HK-2 (cell line): ENCODE data around the gene SPO11.

ENCODE experiments used
- DNase-seq: peaks from one replicate; pipeline ENCODE4 v3.0.0-alpha.2; 2018; ENCODE audit not compliant: unreplicated experiment

Gene SPO11, protein sequence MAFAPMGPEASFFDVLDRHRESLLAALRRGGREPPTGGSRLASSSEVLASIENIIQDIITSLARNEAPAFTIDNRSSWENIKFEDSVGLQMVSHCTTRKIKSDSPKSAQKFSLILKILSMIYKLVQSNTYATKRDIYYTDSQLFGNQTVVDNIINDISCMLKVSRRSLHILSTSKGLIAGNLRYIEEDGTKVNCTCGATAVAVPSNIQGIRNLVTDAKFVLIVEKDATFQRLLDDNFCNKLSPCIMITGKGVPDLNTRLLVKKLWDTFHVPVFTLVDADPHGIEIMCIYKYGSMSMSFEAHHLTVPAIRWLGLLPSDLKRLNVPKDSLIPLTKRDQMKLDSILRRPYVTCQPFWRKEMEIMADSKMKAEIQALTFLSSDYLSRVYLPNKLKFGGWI

DNA sequence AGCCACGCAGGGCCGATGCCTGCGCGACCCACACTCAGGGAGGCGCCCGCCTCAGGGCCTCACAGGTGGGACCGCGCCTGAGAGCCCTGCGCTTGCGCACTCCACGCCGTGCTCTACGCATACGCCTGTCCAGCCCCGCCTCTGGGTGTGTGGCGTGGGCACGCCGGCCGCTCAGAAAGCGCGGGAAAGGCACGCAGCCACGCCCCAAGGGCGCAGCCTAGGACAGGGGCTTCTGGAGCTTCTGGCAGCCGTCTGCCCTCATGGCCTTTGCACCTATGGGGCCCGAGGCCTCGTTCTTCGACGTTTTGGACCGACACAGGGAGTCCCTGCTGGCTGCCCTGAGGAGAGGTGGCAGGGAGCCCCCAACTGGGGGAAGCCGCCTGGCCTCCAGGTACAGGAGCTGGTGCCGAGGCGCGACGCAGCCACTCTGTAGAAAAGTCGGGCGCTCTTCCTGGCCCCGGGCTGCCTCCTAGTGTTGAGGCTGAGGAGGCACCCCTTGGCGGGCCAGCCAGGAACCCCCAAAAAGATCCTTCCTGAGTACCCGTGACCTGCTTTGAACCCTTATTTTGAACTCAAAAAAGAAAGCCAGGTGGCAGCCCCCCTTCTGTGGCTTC is at the start of gene SPO11:
TSS of gene SPO11 (plus strand) at position 196 of the 614 bp plus-strand sequence. CDS start at position 261, 65 bp downstream.
- DNase-seq: no peak

DNA sequence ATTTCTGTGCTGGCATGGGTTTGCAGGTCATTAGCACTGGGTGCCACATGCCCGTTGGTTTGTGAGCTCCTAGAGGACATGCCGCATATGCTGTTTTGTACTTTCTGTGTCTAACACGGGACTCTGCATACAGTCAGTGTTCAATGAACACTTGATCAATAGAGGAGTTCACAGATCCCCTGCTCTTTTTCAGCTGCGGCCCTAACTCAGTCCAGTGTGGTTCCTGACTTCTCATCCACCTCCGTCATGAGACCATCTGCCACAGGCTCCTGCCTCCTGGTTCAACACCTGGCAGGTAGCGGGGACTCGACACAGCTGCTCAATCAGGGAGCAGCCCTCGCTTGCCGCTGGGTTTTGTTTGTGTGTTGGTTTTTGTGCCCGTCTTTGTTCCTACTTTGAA is 49.4 kb upstream of the SPO11 start:
- DNase-seq: no peak

DNA sequence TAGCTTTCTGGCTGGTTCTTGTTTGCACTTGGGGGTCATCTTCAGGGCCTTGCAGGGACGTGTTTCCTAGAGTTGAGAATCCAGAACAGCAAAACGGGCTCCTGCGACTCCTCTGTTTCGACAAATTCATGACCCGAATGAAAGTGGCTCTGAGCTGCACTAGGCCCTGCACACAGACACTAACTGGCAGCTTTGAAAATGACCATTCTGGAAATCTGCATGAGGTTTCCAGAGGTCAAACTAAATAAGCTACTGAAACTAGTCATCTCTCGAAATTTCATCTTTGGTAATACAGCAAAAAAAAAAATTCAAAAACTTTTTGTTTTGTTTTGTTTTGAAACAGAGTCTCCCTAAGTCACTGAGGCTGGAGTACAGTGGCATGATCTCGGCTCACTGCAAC is 47.7 kb upstream of the SPO11 start:
- DNase-seq: no peak

DNA sequence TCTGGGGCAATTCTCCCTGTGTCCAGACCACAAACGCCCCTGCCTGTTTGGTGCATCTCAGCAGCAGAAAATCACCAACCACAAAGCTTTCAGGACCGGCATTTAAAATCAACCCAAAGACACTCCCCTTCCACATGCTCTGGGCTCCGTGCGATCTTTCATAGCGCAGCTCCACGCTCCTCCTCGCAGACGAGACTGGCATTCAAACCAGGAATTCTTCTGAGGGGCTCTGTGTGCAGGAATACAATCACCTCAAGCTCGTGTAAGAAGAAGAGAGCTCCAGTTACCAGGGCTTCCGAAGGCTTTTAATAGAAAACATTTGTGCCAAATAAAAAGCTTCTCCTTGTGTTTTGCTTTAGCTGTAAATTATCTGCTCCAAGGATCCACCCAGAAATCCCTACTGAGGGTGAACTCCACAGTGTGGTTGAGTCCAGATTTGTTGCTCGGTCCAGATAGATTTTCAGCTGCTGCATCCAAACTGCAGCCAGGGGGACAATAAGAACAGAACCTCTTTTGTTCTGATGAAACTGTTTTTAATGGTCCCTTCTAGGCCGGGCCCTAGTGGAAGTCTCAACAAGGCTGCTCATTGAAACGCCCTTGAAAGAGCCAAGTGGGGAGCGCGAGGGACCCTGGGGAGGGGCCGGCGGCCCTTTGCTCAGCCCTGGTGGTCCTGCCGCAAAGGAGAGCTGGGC is 46.8 kb upstream of the SPO11 start:
- no peak for DNase-seq

DNA sequence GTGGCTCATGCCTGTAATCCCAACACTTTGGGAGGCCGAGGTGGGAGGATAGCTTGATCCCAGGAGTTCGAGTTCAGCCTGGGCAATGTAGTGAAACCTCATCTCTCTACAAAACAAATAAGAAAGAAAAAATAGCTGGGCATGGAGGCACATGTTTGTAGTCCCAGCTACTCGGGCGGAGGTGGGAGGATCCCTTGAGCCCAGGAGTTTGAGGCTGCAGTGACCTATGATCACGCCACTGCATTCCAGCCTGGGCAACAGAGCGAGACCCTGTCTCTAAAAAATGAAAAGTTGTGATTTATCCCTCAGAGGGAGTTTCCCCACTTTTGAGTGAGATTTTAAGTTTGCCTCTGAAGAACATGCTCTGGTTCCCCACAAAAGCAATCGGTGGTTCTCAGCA is 45.7 kb upstream of the SPO11 start:
- no peak for DNase-seq

DNA sequence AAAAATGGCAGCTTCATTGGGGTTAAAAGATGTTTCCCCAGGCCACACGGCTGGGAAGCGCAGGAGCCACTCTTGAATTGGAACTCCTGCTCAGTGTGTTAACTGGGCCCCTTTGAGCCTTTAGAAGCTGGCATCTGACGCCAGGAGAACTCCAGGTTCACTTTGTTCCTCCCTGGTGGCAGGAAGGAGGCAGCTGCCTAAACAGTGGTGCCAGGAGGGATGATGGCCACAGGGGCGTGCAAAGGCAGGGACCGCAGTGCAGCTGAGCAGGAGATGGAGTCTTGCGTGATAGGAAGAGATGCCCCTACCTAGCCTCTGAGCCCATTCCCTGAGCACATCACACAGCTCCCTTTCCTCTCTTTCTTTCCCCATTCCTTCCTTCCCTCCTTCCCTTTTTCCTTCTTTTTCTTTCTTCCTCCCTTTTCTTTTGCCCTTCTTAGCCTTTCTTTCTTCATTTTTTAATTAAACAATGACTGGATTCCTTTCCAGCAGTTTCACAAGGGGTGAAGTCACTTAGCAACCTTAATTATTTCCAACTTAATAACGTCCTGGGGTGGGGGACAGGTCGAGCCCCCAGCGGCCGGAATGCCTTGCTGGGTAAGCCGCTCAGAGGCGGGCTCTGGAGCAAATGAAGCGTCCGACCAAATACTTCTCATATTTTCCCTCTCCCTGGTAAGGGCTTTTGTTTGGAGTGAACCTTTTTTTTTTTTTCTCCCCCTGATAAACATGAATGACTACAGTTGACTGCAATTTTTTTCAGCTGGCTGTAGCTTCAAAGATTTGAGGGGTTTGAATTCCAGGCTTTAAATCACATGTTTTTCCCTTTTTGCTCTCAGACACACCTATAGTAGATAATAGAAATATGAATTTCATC is 42.4 kb upstream of the SPO11 start:
- DNase-seq: no peak

DNA sequence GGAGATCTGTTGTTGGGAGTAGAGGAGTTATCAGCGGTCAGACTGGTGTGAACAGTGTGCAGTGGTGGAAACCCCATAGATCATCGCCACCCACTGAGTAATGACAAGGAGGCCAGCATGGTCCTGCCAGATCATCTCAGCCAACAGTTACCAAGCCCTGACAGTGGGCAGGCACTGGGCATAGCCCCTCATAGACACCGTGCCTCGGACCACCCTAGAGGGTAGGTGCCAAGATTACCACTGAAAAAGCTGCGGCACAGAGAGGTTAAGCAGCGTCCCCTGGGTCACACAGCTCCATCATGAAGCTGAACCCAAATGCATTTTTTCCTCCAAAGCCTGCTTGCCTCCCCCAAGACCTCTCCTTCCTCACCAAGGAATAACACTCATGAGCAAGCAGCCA is 41.7 kb upstream of the SPO11 start:
- no peak for DNase-seq

DNA sequence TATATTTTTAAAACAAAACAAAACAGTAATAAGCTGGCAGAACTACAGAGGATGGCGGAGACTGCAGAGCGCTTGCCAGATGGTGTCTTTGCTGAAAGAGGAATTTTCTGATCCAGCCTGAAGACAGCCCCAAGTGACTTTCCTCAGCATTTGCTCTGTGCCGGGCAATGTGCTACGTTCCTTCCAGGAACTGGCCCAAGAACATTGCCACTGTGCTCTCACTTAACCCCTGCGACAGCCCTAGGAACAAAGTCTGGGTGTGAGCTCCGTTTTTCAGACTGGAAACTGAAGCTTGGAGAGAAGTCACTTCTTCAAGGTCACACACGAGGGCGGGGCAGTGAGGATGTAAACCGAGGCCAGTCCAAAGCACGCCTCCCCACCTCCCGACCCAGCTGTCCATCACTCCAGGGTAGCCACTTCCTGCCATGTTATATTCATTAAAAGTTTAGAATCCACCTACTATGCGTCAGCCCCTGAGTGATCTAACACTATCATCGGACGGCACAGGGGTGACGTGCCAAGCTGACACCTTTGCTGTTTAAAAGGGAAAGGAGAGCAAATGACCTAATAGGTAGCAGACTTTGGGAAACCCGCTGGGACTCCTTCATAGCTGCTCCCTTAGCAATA is 40.8 kb upstream of the SPO11 start:
- DNase-seq: no peak

DNA sequence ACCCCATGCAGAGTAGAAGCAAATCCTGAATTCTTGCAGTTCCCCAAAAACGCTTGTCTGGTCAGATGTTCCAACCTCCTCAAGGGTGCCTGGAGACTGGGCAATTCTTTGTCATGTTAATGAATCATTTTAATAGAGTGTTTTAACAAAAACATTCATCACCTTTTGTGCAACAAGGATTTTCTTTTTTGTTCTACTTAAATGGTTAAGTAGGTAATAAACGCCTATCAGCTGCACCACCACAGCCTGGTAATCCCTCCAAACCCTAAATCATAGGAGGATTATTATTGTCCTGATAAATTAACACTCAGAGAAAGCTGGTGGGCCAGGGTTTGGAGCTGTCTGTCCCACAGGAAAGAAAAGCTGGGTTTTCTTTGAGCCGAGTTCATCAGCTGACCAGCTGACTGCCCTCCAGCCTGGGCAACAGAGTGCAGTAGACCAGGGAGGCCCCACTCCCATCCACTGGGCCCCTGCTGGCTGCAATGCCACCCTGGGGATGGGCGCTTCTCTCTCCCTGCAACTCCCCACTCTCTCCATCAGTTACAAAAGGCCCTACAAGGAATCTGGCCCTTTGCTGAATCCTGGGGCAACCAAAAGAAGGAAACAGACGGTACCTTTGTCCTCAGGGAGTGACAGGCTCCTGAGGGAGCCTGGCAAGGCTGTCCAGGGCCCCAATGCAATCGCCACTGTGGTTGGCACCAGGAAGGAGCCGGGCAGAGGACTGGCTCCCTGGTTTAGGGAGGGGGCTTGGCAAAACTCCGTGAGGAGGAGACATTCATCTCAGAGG is 40.0 kb upstream of the SPO11 start:
- DNase-seq: no peak

DNA sequence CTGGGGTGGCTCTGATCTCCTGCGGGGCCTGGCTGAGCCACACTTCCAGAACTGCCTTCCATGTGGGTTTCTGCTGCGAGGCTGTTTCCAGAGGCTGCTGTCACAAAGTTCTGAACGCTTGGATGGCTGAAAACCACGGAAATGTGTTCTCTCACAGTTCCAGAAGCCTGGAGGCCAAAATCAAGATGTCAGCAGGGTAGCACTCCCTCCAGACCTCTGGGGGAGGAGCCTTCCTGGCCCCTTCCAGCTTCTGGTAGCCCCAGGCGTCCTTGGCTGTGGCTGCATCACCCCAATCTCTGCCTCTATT is 39.5 kb upstream of the SPO11 start:
- no peak for DNase-seq

DNA sequence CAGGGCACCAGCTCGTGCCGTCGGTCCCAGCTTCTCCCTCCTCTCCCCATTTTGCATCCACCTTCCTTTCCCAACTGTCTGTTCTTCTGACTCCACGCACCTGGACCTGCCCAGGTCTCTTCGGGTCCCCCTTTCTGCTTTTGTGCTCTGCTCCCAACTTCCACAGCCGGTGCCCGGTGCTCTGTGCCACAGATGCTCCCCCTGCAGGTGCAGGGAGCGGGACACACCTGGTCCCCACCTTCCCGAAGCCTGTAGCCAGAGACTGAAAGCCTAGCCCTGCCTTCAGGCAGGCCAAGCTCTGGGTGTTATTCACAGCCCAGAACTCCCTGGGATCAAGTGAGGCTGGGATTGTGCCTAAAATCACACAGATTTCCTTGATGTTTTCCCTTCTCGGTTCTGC is 38.6 kb upstream of the SPO11 start:
- DNase-seq: no peak

DNA sequence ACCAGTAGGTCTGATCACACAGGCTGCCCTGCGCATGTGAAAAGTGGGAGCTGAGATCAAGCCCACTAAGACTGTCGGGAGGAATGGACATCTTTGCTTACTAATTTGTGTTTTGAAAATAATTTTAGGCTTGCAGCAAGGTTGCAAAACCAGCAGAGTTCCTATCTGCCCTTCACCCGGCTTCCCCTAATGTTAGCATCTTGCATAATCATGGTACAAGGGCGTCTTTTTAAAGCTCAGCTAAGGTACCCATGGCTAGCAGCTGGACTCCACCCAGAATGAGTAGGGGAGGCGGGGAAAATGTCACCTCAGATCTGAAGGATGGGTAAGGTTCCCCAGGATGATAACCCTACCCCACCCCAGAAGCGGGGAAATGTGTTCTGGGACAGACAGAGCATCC is 37.9 kb upstream of the SPO11 start:
- no peak for DNase-seq

DNA sequence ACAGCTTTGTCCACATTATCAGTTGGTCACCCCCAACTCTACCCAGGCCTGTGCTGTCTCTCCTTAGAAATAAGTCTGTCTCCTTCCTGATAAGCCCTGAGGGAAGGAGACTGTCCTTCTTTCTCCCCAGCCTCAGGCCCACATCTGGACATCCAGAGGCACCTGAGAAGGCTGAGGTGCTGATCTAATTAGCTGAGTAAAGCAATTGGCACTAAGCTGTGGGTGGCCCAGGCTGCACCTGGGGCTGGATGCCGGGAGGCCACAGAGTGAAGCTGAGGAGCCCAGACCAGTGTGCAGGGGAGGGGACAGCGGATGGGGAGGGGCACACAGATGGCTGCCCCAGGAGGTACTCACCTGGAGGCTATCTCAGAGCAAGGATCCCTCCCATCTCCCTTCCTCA is 37.0 kb upstream of the SPO11 start:
- DNase-seq: no peak

DNA sequence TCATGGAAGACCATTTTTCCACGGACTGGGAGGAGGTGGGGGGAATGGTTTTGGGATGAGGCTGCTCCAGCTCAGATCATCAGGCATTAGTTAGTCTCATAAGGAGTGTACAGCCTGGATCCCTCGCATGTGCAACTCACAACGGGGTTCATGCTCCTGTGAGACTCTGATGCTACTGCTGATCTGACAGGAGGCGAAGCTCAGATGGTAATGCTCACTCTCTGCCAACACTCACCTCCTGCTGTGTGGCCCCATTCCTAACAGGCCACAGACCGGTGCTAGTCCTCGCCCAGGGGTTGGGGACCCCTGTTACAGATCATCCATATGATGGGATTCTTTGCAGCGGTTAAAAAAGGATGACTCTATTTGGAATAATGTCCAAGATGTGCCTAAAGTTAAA is 35.6 kb upstream of the SPO11 start:
- DNase-seq: no peak

DNA sequence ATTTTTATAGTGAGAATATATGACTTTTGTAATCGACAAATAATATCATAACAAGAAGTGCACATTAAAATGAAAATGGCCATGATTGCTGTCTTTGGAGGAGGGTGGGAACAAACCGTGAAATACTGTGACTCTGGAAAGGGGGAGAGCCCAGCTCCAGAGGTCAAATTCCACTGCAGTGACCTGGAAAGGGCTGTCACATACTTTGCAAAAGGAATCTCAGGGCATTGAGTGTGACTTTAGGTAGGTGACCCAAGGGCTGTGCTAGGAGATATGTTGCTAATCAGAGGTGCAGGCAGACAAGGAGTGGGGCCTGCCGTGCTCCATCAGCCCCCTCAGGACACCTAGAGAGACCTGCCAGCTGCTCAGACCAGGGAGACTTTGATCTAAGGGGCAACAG is 35.1 kb upstream of the SPO11 start:
- DNase-seq: no peak

DNA sequence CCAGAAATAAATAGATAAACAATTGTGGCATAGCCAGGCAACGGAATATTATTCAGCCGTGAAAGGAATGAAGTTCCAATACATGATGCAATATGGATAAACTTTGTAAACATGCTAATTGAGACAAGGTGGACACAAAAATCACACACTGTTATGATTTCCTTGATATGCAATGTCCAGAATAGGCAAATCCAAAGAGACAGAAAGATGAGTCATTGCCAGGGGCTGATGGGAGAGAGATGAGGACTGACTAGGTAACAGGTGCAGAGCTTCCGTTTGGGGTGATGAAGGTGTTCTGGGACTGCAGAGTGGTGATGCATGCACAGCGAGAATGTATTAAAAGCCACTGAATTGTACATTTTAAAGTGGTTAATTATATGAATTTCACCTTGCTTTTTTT is 31.1 kb upstream of the SPO11 start:
- no peak for DNase-seq

DNA sequence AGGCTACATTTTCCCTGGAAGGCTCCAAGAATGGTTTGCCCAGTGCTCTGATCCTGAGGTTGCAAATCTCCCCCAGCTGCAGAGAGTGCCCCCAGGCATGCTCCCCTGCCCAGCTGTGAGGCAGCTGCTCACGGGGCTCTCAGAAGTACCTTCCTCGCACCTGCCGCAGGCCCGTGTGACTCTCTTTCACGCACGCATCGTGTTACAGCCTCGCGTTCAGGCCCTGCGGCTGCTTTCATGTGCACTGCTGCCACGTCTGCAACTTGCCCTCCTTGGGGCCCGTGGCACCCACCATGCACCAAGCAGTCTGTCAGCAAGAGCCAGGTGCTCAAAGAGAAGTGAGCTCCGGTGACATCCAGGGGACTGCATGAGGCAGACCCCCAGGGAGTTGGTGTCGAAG is 28.6 kb upstream of the SPO11 start:
- no peak for DNase-seq

DNA sequence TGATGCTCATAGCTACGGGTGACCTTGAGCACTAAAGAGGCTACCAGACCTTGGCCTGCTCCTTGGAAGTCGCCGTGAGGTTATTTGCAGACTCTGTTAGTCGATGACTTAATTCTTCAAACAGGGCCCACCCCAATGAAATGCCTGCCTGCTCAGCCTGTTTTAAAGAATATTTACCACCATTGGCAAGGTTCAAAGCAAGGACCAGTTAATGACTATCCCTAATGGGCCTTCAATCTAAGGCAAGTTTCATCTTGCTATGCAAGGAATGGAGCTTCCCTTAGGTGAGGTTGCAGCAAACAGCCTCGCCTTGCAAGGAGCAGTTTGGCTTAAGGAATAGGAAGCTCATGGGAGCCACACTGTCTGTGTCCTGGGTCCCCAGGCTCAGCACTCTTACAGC is 22.9 kb upstream of the SPO11 start:
- DNase-seq: no peak

DNA sequence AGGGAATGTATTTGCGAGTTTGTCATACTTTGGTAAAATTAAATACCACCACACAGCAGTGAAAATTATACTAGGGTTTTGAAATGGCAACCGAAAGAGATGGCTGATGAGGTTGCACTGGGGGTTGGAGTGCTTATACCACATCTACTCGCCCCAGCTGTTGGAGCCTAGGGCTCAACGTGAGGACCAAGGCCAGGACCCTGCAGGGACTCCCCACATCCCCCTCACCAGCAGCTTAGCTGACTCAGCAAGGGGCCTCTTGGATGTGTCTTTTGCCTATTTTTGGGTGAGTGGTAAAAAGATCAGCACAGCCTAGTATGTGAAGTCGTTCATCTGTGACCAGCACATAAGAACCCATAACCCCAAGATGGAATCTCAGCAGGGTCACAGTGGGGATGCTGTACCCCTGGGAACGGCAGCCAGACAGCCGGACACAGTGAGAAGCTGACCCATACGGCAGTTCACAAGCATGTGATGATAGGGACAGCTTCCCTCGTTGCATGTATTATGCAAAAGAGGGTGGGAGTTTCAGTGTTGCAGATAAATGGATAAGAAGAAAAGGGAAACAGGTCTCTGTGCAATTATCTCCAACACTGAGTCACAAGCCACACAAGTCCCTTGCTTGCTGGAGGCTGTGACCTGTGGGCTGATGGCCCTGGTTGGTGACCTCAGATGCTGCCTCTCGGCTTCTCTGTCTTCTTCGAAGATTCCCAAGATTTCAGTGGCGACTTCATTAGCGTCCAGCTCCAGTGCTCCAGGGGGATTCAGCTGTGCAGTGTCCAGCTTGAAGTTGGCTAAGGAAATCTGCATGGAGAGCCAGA is 20.9 kb upstream of the SPO11 start:
- no peak for DNase-seq

DNA sequence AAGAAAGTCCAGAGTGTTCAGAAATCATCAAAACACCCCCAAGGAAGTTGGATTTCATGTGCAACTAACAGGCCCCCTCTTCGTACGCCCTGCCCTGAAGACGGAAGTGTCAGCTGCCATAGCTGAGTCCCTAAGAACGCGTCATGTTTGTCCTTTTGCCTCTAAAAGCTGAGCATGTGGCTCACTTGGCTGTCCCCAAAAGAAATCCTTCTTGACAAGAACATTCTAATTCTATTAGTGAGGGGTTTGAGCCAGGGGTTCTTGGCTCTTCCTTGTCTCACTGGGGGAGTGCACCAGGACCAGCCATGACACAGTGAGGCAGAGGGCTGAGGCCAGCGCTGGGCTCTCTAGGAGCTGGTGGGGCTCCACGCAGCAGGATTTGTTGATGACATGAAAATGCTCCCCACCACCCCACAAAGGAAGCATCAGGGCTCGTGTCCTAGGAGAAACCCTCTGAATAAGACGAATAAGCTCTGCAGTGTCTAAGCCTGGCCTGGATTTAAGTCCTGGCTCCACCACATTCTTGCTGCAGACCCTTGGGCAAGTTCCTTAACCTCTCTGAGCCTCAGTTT is 20.0 kb upstream of the SPO11 start:
- DNase-seq: no peak
